ENCODE data around the gene ZNF277.
A peak's percentile ranks its signal among the peaks of the same experiment; 100 is the strongest.

ZNF277 gene

GRCh38 chr7:112288301-112288700 is 81.8 kb downstream of the ZNF277 start:
- no peak for DNase-seq (ENCODE audit: low read depth)
- no peak overlapping the region for H3K4me3 ChIP-seq (ENCODE audit: control insufficient read depth, low read depth, low read length)
- TF ChIP-seq, protein P1, sequence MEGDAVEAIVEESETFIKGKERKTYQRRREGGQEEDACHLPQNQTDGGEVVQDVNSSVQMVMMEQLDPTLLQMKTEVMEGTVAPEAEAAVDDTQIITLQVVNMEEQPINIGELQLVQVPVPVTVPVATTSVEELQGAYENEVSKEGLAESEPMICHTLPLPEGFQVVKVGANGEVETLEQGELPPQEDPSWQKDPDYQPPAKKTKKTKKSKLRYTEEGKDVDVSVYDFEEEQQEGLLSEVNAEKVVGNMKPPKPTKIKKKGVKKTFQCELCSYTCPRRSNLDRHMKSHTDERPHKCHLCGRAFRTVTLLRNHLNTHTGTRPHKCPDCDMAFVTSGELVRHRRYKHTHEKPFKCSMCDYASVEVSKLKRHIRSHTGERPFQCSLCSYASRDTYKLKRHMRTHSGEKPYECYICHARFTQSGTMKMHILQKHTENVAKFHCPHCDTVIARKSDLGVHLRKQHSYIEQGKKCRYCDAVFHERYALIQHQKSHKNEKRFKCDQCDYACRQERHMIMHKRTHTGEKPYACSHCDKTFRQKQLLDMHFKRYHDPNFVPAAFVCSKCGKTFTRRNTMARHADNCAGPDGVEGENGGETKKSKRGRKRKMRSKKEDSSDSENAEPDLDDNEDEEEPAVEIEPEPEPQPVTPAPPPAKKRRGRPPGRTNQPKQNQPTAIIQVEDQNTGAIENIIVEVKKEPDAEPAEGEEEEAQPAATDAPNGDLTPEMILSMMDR (conservative IDR thresholded peaks at IDR 0.05; ENCODE audit: control insufficient read depth, insufficient read depth, low read depth, low read length) = no peak

DNA sequence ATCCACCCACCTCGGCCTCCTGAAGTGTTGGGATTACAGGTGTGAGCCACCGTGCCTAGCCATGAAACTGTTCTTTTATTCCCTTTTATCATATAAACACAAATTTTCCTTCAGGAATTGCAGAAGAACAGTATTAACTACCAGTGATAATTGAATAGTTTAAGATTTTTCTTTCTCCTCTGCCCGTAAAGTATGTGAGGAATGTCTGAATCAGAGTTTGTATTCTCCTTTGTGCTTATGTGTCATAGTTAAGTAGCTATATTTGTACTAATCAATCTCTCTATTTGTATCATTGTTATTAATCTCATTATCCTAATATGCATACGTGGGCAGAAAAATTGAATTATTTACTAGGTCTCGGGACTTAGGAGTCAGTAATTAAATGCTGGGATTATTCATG is 83.6 kb downstream of the ZNF277 start:
- TF ChIP-seq, protein P1 (conservative IDR thresholded peaks at IDR 0.05; ENCODE audit: control insufficient read depth, insufficient read depth, low read depth, low read length) = no peak
- DNase-seq (ENCODE audit: low read depth) = peak; percentile 21

DNA sequence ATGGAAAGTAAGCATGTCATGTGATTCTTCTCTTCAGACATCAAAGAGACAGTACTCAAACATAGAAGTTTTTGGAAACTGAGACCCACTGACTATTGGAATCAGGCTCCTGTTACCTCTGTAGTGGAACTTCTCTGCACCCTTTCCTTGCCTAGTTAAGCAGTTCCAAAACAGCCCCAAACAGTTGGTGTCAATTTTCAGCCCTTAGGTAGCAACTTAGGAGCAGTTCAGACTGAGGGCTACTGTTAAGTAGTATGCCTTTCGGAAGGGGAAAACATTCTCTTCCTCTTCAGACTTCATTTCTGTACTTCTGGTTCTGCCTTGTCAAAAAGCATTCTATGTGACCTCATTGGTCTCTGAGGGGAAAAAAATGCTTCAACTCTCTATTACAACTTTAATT is 85.7 kb downstream of the ZNF277 start:
- TF ChIP-seq, protein P1 (conservative IDR thresholded peaks at IDR 0.05; ENCODE audit: control insufficient read depth, insufficient read depth, low read depth, low read length) = no peak
- H3K4me3 ChIP-seq (ENCODE audit: control insufficient read depth, low read depth, low read length) = no peak overlapping the region
- DNase-seq (ENCODE audit: low read depth) = no peak

More for the DNA sequence above, 83.6 kb downstream of the ZNF277 start:
- H3K4me3 ChIP-seq (ENCODE audit: control insufficient read depth, low read depth, low read length) = no peak overlapping the region

DNA sequence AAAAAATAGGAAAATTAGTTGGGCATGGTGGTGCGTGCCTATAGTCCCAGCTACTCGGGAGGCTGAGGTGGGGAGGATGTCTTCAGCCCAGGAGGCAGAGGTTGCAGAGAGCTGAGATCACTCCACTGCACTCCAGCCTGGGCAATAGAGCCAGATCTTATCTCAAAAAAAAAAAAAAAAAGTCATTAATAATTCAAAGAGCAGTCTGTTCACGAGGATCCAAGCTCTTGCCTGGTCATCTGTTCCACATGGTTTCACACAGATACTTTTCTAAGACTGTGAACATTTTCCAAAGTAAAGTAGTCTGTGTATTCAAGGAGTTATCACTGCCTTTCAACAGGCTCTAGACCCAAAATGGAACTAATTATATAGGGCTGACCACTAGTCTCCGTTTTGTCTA is 86.9 kb downstream of the ZNF277 start:
- no peak for DNase-seq (ENCODE audit: low read depth)
- no peak overlapping the region for H3K4me3 ChIP-seq (ENCODE audit: control insufficient read depth, low read depth, low read length)
- TF ChIP-seq, protein P1 (conservative IDR thresholded peaks at IDR 0.05; ENCODE audit: control insufficient read depth, insufficient read depth, low read depth, low read length) = no peak

- no peak overlapping the region for H3K4me3 ChIP-seq (ENCODE audit: control insufficient read depth, low read depth, low read length)
- no peak for DNase-seq (ENCODE audit: low read depth)
- TF ChIP-seq, protein P1 (conservative IDR thresholded peaks at IDR 0.05; ENCODE audit: control insufficient read depth, insufficient read depth, low read depth, low read length) = no peak
These were observed 89.9 kb downstream of the ZNF277 start for GRCh38 chr7:112296432-112296831.

GRCh38 chr7:112297681-112298080 is 91.2 kb downstream of the ZNF277 start:
- no peak for DNase-seq (ENCODE audit: low read depth)
- TF ChIP-seq, protein P1 (conservative IDR thresholded peaks at IDR 0.05; ENCODE audit: control insufficient read depth, insufficient read depth, low read depth, low read length) = no peak
- no peak overlapping the region for H3K4me3 ChIP-seq (ENCODE audit: control insufficient read depth, low read depth, low read length)

GRCh38 chr7:112298543-112299100 is 92.1 kb downstream of the ZNF277 start:
- TF ChIP-seq, protein P1 (conservative IDR thresholded peaks at IDR 0.05; ENCODE audit: control insufficient read depth, insufficient read depth, low read depth, low read length) = no peak
- H3K4me3 ChIP-seq (ENCODE audit: control insufficient read depth, low read depth, low read length) = no peak overlapping the region

More at GRCh38 chr7:112298543-112299100, 92.1 kb downstream of the ZNF277 start:
- DNase-seq (ENCODE audit: low read depth) = no peak
